Suppressor macrophage (primary cell): ENCODE data around the gene CBR4.
A peak's percentile ranks its signal among the peaks of the same experiment; 100 is the strongest.
"Not testable (repeated sequence)": the region's sequence is repeated elsewhere in the genome, so short reads cannot be mapped to it uniquely, and the experiment has no call there.

Experiments used
- DNase-seq, 4 experiments: peaks; one replicate each; pipeline ENCODE4 v3.0.0-alpha.2; 2020 to 2022
- total RNA-seq, 17 experiments: gene quantifications; one replicate each; lab custom pipeline; 2026; ENCODE audit warnings: mixed read lengths in 6 of 17, inconsistent platforms in 3 of 17; lab: John Stamatoyannopoulos, UW

The CBR4 gene
- total RNA-seq = 4.7 to 29.6 (median 20.0) reads per million in 17 experiments

- peak; percentile 98 to 99 (median 98) for DNase-seq
Observed at GRCh38 chr4:169010125-169011023, at the start of gene CBR4. Gene CBR4 (minus strand): TSS chr4:169010255. CDS start chr4:169010089, 166 bp downstream.

DNA sequence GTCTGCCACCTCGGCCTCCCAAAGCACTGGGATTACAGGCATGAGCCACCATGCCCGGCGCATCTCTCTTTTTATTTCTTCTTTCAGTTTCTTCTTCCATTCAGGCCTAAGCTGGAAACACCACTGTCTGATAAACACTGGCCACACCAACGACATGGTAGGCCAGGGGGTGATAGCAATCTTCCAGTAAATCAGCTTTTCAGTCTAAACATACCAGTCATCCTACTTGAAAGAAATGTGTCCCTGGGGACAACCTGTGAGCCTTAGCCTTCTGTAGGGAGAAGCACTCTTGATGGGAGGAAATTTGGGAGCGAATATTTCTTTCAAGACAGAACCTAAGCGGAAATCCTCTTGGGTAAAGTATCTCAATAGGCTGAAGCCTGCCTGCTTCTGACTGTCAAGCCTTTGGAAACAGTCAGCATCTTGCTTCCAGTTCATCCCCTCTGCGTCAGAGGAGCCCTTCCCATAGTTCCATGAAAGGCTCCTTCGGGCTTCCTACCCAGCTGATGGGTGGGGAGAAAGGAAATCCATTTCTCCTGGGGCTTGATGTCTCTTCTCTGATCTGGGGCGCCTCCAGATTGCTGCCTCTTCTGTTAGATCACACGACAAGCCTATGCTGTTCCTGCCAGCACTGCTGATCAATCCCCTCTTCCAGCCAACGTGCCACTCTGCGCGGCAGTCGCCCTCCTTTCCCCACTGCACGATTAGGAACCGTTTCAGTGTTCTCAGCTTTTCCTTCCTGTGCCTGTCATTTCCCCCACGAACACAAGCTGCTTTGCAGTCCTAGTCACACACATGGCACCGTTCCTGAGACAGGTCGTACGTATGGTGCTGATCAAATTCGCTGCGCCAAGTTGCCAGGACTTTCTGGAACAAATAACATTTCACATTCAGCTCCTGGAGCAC, 49.5 kb upstream of the CBR4 start:
- DNase-seq = peak in 1 of 4 experiments; percentile 14

- no peak for DNase-seq
Observed at GRCh38 chr4:169058312-169058711, 48.3 kb upstream of the CBR4 start.

DNA sequence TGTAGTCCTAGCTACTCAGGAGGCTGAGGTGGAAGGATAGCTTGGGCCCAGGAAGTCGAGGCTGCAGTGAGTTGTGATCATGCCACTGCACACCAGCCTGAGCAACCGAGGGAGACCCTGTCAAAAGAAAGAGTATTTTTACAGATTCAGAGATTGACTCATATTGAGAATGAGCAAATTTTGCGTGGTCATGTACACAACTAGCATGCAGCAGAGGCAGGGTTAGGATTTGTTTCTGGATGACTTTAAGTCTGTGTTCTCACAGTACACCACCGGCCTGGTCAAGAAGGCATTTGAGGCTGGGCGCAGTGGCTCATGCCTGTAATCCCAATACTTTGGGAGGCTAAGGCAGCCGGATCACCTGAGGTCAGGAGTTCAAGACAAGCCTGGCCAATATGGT, 44.8 kb upstream of the CBR4 start:
- DNase-seq = no peak

- DNase-seq = no peak
Observed at GRCh38 chr4:169052594-169052945, 42.5 kb upstream of the CBR4 start.

DNA sequence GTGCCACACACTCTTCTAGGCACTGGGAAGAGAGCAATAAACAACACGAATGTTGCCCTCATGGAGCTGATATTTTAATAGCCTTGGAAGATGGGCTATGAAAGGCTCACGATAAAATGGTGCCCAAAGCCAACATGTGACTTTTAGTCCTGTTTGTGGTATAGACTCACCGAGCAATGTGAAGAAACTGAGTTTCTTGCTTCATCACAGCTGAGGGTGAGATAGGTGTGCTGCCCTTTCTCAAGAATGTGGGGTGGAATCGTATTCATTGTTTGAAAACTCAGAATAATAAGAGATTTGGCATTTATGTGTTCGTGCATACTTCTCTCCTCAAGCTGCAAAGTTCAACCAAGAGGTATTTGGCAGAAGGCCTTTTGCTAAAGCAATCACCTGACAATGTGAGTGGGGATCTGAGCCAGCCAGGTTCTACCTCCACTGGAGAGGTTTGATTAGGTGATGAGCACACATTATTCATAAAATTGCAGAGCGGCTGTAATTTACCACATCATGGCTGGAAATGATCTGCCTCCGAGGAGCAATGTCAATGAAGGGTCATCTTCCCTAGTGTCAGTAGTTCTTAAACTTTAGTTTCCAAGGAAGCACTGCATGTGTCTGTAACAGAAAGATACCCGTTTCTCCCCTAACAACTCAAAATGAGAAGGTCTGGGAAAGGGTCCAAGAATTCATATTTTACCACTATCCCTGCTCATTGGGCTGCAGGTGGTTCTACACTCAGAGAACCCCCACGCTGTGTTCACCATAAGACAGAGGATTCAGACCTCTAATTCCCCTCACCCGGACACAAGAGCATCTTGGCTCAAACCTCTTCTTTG, 41.9 kb upstream of the CBR4 start:
- DNase-seq = no peak

GRCh38 chr4:169050881-169051760, 41.1 kb upstream of the CBR4 start:
- no peak for DNase-seq

- DNase-seq = no peak
Observed at GRCh38 chr4:169050284-169050683, 40.2 kb upstream of the CBR4 start.

- DNase-seq = no peak
Observed at GRCh38 chr4:169048868-169049414, 38.9 kb upstream of the CBR4 start.

- DNase-seq = no peak
Observed at GRCh38 chr4:169047956-169048355, 37.9 kb upstream of the CBR4 start.

DNA sequence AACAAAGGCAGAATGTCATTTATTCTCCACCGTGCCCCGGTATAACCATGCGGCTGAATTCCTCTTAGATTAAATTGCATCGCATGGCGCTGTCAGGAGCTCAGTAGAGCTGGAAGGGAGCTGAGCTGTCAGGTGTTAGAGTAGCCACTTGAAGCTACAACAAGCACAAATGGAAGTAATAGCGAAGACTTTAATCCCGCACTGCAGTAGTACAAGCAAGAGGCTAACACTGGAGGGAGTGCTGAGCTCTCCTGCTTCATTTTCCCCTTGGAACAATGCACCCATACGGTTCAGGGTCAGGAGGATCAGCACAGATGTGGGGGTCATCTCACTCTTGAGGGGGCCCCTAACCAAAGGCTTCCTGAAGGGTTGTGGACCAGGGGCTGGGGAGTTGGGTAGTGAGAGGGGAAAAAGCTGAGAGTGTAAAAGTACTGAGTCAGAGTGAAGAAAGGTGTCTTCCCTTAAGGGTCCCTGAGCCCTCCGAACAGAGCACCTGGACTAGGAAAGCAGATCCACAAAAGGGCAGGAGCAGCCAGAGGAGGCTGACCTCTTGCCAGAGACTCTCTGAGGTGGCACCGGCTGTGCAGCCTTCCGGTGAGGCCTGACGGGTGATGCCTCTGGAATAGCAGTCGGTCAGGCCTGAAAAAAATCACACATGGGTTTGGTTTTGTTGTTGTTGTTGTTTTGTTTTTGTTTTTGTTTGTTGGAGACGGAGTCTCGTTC, 36.0 kb upstream of the CBR4 start:
- DNase-seq = no peak

DNA sequence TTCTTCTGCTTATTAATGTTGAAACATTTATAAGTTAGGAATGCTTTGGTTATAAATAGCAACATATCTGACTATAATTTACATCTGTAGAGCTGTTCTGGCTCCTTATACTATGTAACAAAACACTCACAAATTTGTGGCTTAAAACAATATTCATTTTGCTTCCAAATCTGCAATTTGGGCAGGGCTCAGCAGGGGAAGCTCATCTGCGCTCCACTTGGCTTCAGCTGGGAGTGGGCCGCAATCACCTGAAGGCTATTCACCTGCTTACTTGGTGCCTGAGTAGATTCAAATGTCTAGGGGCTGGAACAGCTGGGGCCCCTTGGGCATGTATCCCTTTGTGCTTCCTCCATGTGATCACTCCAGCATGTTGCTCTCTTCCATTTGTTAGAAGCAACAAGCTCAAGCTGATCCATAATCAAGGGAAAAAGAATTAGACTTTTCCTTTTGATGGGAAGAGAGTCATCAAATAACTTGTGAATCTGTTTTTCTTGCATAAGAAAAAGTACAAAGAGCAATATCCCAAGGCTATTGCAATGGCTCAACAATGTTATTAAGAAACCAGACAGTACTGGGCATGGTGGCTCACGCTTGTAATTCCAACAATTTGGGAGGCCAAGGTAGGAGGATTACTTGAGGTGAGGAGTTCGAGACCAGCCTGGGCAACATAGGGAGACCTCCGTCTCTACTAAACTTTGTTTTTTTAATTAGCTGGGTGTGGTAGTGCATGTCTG, 34.8 kb upstream of the CBR4 start:
- DNase-seq = no peak

DNA sequence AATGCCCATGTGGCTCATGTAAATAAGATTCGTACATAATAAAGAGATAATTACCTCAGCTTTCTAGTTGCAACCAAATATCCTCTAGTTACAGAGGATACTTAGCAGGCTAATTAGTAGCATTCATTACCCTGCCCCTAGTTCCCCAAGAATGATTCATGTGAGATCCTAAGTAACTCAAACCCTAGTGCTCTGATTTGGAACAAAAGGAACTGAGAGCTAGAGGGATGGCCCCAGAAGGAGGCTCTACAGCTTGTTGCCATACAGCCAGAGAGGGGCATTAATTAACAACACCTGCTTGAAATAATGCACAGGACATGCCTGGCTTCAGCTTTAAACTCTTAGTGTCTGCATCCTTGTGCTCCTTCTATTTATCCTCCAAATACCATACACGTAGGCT, 32.6 kb upstream of the CBR4 start:
- no peak for DNase-seq

GRCh38 chr4:169040559-169041261, 30.7 kb upstream of the CBR4 start:
- no peak for DNase-seq

DNA sequence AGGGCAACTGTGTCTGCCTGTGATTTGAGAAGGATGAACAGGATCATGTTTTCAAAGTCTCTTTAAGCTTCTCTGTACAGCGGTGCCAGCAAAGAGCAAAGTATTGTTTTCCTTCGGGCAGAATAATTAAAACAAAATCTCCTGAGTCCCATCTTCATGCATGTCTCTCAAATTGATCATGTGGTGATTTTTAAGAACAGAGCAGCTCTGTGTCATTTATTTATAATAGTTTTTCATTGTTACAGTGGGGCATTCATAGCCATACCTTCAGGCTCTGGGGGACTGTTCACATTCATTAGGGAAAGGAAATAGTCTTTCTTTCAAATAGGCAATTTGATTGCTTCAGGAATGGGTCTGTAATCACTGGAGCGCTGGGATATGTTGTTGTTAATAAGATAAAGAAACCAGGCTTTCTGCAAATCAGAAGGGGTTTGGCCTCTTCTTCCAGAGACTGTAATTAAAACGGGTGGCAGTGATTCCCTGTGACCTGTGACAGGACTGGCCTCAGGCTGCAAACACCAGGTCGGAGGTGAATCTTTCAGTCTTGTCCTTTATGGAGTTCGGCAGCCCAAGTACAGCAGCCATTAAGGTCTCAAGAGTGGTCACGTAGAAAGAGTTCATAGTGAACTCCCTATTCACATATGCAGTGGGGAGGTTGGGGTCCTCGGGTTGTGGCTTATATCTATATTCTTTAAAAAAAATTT, 29.3 kb upstream of the CBR4 start:
- DNase-seq = no peak

DNA sequence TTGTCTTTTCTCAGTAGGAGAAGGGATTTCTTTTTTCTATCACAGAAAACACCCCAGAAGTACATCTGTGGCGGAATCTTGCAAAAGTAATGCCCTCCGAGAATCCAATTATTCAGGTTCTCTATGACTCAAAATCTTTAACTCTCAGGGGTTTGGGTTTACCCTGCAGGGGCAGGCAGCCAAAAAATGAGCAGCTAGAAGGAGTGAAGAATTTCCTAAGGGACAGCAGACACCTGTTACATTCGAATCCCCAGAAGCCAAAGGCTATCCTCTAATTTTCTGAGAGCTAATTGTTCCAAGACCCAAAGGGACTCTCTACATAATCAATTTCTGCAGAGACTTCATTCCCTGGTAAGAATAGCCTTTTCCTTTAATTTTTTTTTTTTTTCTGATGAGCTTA, 27.5 kb upstream of the CBR4 start:
- no peak for DNase-seq

- DNase-seq = not testable (repeated sequence)
Observed at GRCh38 chr4:169035871-169036620, 26.0 kb upstream of the CBR4 start.

DNA sequence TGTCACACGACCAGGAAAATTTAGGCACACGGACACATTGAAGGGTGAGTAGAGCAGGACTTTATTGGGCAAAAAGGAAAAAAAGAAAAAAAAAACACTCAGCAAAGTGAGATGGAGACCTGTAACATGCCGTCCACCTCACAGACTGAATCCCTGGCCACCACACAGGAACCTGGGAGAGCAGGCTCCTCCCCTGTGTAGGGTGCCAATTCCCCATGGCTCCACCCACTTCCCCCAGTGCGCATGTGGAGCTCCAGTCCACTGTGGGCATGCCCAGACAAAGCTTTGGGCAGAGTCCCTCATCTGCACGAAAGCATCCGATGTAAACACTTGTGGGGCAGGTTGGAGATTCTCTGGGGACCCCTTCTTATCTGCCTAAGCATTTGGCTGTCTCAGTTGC, 23.6 kb upstream of the CBR4 start:
- DNase-seq = peak in 2 of 4 experiments; percentile 12 to 13
